ENCODE data around the gene MMP20. TPM values are rescaled to one million over a fixed set of nuclear protein-coding genes. Genes with fewer than 3 reads are reported as not detected.

Gene MMP20
- total and polyA plus RNA-seq, 2 experiments from 2014 or later: not detected

DNA sequence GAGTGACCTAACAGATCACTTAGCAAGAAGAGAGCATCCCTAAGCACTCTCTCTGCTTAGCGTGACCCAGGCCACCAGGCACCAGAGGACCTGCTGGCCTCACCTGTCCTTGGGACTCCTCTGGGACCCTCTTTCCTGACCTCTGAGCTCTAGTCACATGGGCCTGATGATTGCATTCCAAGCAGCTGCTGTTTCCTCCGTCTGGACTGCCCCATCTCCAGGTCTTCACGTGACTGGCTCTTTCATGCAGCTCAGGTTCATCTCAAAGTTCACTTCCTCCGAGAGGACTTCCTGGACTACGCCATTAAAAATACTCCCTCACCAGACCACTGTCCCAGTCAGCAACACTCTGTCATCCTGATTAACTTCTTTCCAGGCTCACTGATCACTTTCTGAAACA, 2.9 kb downstream of the MMP20 start:
- no peak for ATAC-seq
- Histone ChIP-seq H3K79me2 (replicated peaks; ENCODE audit: insufficient read depth) (no peaks in the 10 kb centered on the region), H3K27me3 (ENCODE audit: insufficient read depth) (no peaks in the 10 kb centered on the region), H3K4me1 (ENCODE audit: insufficient read depth) (peaks cover 6% of the 10 kb centered on the region; the same call in 1 of the 2 replicates), H3K9me2 (ENCODE audit: insufficient read depth) (peaks cover 5% of the 10 kb centered on the region; the same call in 1 of the 2 replicates), H3K36me3 (ENCODE audit: insufficient read depth) (no peaks in the 10 kb centered on the region), H3K4me2 (no peak overlapping the region), H3K4me3 (no peak overlapping the region), H4K20me1 (replicated peaks; ENCODE audit: insufficient read depth) (no peaks in the 10 kb centered on the region), H3K27ac (ENCODE audit: low read depth) (no peak overlapping the region), H3F3A (replicated peaks; ENCODE audit: low read depth) (no peaks in the 10 kb centered on the region), H2AFZ (peak overlapping the region; percentile 24; the same call in 1 of the 2 replicates)
- TF ChIP-seq STAT1 (IDR thresholded peaks at IDR 0.05; ENCODE audit: unreplicated experiment) (no peak), ZNF331 (CRISPR knock-in tag; IDR thresholded peaks at IDR 0.05; ENCODE audit: low read depth) (no peak), EZH2 (IDR thresholded peaks at IDR 0.05; ENCODE audit: low read depth, unreplicated experiment) (no peak), NANOG (IDR thresholded peaks at IDR 0.05; ENCODE audit: borderline replicate concordance) (no peak), POLR2AphosphoS5 (IDR thresholded peaks at IDR 0.05; ENCODE audit: low read depth) (no peak), EZH2phosphoT487 (IDR thresholded peaks at IDR 0.05; ENCODE audit: unreplicated experiment) (no peak), CREB1 (CRISPR knock-in tag; IDR thresholded peaks at IDR 0.05; ENCODE audit: low read depth) (no peak), ZNF114 (CRISPR knock-in tag; IDR thresholded peaks at IDR 0.05) (no peak)
- TF ChIP-seq, protein P1, sequence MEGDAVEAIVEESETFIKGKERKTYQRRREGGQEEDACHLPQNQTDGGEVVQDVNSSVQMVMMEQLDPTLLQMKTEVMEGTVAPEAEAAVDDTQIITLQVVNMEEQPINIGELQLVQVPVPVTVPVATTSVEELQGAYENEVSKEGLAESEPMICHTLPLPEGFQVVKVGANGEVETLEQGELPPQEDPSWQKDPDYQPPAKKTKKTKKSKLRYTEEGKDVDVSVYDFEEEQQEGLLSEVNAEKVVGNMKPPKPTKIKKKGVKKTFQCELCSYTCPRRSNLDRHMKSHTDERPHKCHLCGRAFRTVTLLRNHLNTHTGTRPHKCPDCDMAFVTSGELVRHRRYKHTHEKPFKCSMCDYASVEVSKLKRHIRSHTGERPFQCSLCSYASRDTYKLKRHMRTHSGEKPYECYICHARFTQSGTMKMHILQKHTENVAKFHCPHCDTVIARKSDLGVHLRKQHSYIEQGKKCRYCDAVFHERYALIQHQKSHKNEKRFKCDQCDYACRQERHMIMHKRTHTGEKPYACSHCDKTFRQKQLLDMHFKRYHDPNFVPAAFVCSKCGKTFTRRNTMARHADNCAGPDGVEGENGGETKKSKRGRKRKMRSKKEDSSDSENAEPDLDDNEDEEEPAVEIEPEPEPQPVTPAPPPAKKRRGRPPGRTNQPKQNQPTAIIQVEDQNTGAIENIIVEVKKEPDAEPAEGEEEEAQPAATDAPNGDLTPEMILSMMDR (conservative IDR thresholded peaks at IDR 0.05; ENCODE audit: low read depth in 2 of 2): no peak
- TF ChIP-seq, protein P2, sequence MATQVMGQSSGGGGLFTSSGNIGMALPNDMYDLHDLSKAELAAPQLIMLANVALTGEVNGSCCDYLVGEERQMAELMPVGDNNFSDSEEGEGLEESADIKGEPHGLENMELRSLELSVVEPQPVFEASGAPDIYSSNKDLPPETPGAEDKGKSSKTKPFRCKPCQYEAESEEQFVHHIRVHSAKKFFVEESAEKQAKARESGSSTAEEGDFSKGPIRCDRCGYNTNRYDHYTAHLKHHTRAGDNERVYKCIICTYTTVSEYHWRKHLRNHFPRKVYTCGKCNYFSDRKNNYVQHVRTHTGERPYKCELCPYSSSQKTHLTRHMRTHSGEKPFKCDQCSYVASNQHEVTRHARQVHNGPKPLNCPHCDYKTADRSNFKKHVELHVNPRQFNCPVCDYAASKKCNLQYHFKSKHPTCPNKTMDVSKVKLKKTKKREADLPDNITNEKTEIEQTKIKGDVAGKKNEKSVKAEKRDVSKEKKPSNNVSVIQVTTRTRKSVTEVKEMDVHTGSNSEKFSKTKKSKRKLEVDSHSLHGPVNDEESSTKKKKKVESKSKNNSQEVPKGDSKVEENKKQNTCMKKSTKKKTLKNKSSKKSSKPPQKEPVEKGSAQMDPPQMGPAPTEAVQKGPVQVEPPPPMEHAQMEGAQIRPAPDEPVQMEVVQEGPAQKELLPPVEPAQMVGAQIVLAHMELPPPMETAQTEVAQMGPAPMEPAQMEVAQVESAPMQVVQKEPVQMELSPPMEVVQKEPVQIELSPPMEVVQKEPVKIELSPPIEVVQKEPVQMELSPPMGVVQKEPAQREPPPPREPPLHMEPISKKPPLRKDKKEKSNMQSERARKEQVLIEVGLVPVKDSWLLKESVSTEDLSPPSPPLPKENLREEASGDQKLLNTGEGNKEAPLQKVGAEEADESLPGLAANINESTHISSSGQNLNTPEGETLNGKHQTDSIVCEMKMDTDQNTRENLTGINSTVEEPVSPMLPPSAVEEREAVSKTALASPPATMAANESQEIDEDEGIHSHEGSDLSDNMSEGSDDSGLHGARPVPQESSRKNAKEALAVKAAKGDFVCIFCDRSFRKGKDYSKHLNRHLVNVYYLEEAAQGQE (IDR thresholded peaks at IDR 0.05; ENCODE audit: unreplicated experiment): no peak
- TF ChIP-seq, protein P3, sequence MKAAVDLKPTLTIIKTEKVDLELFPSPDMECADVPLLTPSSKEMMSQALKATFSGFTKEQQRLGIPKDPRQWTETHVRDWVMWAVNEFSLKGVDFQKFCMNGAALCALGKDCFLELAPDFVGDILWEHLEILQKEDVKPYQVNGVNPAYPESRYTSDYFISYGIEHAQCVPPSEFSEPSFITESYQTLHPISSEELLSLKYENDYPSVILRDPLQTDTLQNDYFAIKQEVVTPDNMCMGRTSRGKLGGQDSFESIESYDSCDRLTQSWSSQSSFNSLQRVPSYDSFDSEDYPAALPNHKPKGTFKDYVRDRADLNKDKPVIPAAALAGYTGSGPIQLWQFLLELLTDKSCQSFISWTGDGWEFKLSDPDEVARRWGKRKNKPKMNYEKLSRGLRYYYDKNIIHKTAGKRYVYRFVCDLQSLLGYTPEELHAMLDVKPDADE (IDR thresholded peaks at IDR 0.05): no peak
- TF ChIP-seq, protein P4, sequence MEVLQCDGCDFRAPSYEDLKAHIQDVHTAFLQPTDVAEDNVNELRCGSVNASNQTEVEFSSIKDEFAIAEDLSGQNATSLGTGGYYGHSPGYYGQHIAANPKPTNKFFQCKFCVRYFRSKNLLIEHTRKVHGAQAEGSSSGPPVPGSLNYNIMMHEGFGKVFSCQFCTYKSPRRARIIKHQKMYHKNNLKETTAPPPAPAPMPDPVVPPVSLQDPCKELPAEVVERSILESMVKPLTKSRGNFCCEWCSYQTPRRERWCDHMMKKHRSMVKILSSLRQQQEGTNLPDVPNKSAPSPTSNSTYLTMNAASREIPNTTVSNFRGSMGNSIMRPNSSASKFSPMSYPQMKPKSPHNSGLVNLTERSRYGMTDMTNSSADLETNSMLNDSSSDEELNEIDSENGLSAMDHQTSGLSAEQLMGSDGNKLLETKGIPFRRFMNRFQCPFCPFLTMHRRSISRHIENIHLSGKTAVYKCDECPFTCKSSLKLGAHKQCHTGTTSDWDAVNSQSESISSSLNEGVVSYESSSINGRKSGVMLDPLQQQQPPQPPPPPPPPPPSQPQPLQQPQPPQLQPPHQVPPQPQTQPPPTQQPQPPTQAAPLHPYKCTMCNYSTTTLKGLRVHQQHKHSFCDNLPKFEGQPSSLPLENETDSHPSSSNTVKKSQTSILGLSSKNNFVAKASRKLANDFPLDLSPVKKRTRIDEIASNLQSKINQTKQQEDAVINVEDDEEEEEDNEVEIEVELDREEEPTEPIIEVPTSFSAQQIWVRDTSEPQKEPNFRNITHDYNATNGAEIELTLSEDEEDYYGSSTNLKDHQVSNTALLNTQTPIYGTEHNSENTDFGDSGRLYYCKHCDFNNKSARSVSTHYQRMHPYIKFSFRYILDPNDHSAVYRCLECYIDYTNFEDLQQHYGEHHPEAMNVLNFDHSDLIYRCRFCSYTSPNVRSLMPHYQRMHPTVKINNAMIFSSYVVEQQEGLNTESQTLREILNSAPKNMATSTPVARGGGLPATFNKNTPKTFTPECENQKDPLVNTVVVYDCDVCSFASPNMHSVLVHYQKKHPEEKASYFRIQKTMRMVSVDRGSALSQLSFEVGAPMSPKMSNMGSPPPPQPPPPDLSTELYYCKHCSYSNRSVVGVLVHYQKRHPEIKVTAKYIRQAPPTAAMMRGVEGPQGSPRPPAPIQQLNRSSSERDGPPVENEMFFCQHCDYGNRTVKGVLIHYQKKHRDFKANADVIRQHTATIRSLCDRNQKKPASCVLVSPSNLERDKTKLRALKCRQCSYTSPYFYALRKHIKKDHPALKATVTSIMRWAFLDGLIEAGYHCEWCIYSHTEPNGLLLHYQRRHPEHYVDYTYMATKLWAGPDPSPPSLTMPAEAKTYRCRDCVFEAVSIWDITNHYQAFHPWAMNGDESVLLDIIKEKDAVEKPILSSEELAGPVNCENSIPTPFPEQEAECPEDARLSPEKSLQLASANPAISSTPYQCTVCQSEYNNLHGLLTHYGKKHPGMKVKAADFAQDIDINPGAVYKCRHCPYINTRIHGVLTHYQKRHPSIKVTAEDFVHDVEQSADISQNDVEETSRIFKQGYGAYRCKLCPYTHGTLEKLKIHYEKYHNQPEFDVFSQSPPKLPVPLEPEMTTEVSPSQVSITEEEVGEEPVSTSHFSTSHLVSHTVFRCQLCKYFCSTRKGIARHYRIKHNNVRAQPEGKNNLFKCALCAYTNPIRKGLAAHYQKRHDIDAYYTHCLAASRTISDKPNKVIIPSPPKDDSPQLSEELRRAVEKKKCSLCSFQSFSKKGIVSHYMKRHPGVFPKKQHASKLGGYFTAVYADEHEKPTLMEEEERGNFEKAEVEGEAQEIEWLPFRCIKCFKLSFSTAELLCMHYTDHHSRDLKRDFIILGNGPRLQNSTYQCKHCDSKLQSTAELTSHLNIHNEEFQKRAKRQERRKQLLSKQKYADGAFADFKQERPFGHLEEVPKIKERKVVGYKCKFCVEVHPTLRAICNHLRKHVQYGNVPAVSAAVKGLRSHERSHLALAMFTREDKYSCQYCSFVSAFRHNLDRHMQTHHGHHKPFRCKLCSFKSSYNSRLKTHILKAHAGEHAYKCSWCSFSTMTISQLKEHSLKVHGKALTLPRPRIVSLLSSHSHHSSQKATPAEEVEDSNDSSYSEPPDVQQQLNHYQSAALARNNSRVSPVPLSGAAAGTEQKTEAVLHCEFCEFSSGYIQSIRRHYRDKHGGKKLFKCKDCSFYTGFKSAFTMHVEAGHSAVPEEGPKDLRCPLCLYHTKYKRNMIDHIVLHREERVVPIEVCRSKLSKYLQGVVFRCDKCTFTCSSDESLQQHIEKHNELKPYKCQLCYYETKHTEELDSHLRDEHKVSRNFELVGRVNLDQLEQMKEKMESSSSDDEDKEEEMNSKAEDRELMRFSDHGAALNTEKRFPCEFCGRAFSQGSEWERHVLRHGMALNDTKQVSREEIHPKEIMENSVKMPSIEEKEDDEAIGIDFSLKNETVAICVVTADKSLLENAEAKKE (CRISPR knock-in tag; IDR thresholded peaks at IDR 0.05): no peak
- Mint-ChIP-seq H3K4me3 (no peak overlapping the region), H3K36me3 (ENCODE audit: low read depth) (no peaks in the 10 kb centered on the region), H3K27me3 (ENCODE audit: insufficient read depth, low read depth, poor library complexity) (no peaks in the 10 kb centered on the region), H3K4me1 (peaks cover 5% of the 10 kb centered on the region; the same call in 2 of the 3 replicates), H3K27ac (no peak overlapping the region), H3K9me3 (no peaks in the 10 kb centered on the region; the same call in 2 of the 3 replicates)
- no peak for DNase-seq (ENCODE audit: low spot score)
